GM06990 (cell line): ENCODE measurements around the gene RIPPLY1.
A peak's percentile ranks its signal among the peaks of the same experiment; 100 is the strongest.

Experiments used
- DNase-seq: peaks from one replicate; pipeline ENCODE4 v3.0.0-alpha.2; 2011; ENCODE audit not compliant: insufficient read length; ENCODE audit errors: extremely low read depth
- H3K27me3 ChIP-seq: replicated peaks from 2 replicates; pipeline ENCODE4 v1.6.0; 2011; ENCODE audit warnings: low read length; ENCODE audit not compliant: control insufficient read depth, insufficient read depth
- H3K36me3 ChIP-seq: 2 replicates; pipeline ENCODE4 v1.5.1; 2011; ENCODE audit warnings: low read length; ENCODE audit not compliant: control insufficient read depth, insufficient read depth
- H3K4me3 ChIP-seq: replicated peaks from 2 replicates; pipeline ENCODE4 v1.5.1; 2011; ENCODE audit warnings: low read depth, mild to moderate bottlenecking, control low read depth, low read length
- CTCF ChIP-seq: IDR thresholded peaks from 2 replicates; pipeline ENCODE4 v1.5.1; 2011; ENCODE audit warnings: low read length, control low read depth, mild to moderate bottlenecking, inconsistent platforms; ENCODE audit not compliant: insufficient read depth, poor library complexity, severe bottlenecking

RIPPLY1 gene

DNA sequence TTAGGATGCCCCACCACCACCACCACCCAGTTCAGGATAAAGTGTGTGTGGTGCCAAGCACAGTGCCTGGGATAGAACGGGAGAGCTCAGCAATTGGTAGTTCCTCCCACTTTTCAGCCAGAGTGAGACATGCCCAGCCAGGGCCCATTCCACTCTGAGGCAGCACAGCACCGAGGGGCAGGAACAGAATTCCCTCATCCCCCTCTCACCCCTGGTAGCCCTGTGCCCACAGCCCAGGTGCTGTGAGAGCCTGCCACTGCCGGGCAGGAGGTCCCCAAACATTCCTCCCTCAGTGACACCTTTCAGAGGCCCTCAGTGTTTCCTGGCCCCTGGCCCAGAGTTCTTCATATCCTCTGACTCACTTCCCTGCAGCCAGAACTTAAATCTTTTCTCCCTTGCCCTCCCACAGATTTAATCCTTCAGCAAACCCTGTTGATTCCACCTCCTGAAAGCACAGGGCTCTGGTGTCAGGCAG is 8.1 kb downstream of the RIPPLY1 start:
- no peak for TF ChIP-seq CTCF

GRCh38 chrX:106894392-106894909 is 8.7 kb downstream of the RIPPLY1 start:
- no peaks in the 10 kb centered on the region for H3K27me3 ChIP-seq
- H3K4me3 ChIP-seq = no peak overlapping the region
- no peaks in the 10 kb centered on the region for H3K36me3 ChIP-seq
- peak; percentile 87 for TF ChIP-seq CTCF
- no peak for DNase-seq

More for the DNA sequence above, 8.1 kb downstream of the RIPPLY1 start:
- Histone ChIP-seq H3K27me3 (no peaks in the 10 kb centered on the region), H3K4me3 (no peak overlapping the region), H3K36me3 (no peaks in the 10 kb centered on the region)
- DNase-seq = no peak

- no peak for DNase-seq
- Histone ChIP-seq H3K27me3 (no peaks in the 10 kb centered on the region), H3K36me3 (no peaks in the 10 kb centered on the region), H3K4me3 (no peak overlapping the region)
- TF ChIP-seq CTCF = no peak
These were observed 11.2 kb downstream of the RIPPLY1 start for GRCh38 chrX:106891762-106892460.

- TF ChIP-seq CTCF = no peak
- no peaks in the 10 kb centered on the region for H3K27me3 ChIP-seq
- DNase-seq = no peak
- H3K36me3 ChIP-seq = no peaks in the 10 kb centered on the region
- H3K4me3 ChIP-seq = no peak overlapping the region
These were observed 13.7 kb downstream of the RIPPLY1 start for GRCh38 chrX:106889468-106889867.

DNA sequence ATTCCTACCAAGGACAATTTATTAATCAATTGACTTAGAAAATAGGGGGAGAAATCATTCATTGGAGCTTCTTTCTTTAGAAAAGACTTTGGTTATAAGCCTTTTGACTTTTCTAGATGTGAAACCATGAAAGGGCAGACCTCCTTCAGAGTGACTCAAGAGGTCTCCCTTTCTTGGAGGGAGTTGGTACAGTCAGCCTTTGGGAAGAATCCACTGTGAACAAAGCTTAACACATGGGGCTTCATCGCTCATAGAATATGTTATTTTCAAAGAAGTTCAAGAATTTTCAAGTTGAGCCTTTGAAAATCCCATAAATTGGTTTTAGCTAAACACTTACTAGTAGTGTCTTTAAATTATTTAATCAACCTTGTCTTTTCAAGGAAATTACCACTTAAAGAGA is 28.0 kb downstream of the RIPPLY1 start:
- Histone ChIP-seq H3K36me3 (no peaks in the 10 kb centered on the region), H3K4me3 (no peak overlapping the region), H3K27me3 (no peaks in the 10 kb centered on the region)
- DNase-seq = no peak
- TF ChIP-seq CTCF = no peak
